Measurements from ENCODE around the gene DTX4.
A peak's percentile ranks its signal among the peaks of the same experiment; 100 is the strongest.
"Not testable (repeated sequence)": the region's sequence is repeated elsewhere in the genome, so short reads cannot be mapped to it uniquely, and the experiment has no call there.

Gene DTX4

GRCh38 chr11:59171508-59172322 is at the start of gene DTX4:
Gene DTX4 (plus strand): TSS chr11:59172132. CDS start chr11:59172596, 464 bp downstream.
- DNase-seq: peak; percentile 78

- peak; percentile 79 for DNase-seq
Measured at GRCh38 chr11:59135648-59136461, 36.1 kb upstream of the DTX4 start.

GRCh38 chr11:59136551-59136950 is 35.4 kb upstream of the DTX4 start:
- DNase-seq: not testable (repeated sequence)

- DNase-seq: no peak
Measured at GRCh38 chr11:59137190-59137589, 34.7 kb upstream of the DTX4 start.

DNA sequence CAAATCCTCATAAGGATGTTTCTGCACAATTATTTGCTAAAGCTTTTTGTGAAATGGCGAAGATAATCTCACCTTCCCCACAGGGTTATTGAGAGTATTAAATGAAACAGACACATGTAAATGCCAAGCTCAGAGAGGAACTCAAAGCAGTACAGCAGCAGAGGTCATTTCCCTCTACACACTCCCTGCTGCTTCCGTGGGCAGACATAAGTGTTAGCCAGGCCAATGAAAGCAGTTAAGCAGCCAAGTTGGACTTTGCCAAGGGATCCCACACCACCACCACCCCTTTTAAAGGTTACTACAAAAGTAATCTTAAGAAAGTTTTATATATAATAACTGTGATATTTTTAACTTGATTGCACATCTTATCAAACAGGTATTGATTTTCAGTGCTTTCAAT is 33.3 kb upstream of the DTX4 start:
- DNase-seq: no peak

DNA sequence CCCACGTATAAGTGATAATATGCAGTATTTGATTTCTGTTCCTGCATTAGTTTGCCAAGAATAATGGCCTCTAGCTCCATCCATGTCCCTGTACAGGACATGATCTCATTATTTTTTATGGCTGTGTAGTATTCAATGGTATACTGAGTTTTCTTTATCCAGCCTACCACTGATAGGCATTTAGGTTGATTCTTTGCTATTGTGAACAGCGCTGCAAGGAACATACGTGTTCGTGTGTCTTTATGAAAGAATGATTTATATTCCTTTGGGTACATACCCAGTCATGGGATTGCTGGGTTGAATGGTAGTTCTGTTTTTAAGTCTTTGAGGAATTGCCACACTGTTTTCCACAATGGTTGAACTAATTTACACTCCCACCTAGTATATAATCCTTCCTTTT is 30.7 kb upstream of the DTX4 start:
- DNase-seq: no peak

DNA sequence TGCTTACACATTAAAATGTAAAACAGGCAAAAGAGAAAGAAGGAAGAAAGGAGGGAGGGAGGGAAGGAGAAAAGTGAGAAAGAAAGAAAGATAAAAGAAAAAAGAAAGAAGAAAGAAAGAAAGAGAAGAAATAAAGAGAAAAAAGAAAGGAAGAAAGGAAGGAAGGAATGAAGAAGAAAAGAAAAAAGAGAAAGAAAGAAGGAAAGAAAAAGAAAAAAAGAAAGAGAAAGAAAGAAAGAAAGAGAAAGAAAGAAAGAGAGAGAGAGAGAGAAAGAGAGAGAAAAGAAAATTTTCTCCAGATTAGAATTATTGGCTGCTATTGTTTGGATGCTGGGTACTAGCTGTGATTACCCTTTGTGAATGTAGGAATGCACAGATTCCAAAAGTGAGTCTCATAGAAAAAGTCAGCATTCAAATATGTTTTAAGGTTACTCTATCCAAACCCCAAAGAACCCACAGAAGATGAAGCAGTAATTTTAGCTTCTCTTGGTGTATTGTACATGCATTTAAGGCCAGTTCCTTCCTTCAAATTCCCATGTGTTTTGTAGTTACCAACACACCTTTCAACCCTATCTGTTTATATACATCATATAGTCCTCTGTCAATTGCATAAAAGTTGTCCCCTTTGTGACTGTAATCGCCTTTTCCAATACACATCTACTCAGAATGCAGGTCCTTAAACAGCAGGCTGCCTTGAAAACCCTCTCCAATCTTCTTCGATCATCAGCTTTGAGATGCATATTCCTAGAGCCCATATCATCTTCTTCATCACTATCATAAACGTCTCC is 30.1 kb upstream of the DTX4 start:
- no peak for DNase-seq

GRCh38 chr11:59142530-59143507 is 29.1 kb upstream of the DTX4 start, which contains the start of gene FAM111A:
Gene FAM111A (plus strand): TSS chr11:59142856. CDS start chr11:59148873, 6,017 bp downstream.
- peak; percentile 70 for DNase-seq

DNA sequence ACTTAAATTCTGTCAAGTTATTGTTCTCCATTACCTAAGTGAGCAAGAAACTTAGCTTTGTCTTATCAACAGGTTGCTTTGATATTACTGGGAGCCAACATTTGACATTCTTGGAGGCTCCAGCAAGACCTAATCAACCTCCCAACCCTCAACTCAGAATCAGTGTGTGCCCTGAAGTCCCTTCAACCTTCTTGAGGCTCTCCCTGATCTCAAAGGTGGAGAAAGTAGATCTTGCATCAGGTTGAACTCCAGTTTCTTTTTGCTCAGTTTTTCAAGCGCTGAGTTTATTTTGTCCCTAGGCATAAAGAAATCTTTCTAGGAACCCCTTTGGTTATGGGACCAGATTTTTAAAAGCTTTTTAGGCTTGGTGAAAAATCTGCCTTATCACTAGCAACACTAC is 27.8 kb upstream of the DTX4 start:
- DNase-seq: no peak

DNA sequence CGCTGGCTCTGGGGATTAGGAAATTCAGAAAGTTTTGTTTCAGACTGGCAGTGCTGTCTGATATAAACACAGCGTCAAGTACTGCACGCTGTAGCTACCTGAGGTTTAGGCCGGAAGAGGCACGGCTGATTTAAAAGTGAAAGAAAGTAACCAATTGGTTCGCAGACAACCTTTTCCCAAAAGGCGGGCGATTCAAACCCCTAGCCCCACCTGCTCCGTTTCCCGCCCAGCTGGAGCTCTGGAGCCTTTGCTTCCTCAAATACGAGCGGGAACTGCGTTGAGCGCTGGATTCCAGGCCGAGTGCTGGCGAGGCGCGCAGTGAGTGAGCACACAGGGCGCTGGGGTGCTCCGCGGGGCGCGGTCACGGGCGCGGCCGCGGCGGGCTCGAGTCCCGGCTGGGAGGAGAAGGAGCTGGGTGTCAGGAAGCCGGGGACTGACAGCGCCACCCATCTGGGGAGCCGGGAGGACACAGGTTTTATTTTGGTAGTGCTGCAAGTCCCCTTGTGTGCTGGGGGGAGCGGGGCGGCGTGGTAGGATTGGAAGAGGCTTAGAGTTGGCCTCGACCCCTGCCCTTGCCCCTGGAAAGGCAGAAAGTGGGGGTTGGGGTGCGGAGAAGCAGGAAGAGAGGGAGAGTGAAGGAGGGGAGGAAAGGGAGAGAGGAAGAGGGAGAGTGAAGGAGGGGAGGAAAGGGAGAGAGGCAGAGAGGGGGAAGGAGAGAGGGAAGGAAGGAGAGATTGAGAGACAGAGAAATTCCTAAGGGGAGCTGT is 27.2 kb upstream of the DTX4 start:
- DNase-seq: peak; percentile 34

DNA sequence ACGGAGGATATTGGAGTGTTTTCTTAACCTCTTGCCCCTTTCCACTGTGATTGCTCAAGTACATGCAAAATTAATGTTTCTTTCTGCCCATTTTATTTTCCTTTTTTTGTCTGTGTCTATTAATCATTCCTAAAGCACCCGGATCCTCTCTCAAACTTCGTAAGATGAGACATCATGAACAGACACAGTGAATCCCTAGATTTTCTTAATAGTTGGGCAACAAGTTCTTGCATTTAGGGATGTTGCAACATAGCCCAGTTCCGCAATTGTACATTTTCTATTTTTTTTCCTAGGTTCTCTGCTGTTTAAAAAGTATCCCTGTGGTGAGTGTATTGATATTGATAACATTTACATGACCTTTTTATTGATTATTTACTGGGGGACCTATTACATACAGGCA is 26.4 kb upstream of the DTX4 start:
- no peak for DNase-seq

DNA sequence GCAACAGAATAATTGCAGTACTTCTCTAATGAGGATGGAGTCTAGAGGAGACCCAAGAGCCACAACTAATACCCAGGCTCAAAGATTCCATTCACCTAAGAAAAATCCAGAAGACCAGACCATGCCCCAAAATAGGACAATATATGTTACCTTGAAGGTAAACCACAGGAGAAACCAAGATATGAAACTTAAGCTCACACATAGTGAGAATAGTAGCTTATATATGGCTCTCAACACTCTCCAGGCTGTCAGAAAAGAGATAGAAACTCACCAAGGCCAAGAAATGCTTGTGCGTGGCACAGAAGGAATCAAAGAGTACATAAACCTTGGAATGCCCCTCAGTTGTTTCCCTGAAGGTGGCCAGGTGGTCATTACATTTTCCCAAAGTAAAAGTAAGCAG is 20.2 kb upstream of the DTX4 start:
- DNase-seq: no peak

GRCh38 chr11:59152312-59152951 is 19.5 kb upstream of the DTX4 start:
- no peak for DNase-seq

DNA sequence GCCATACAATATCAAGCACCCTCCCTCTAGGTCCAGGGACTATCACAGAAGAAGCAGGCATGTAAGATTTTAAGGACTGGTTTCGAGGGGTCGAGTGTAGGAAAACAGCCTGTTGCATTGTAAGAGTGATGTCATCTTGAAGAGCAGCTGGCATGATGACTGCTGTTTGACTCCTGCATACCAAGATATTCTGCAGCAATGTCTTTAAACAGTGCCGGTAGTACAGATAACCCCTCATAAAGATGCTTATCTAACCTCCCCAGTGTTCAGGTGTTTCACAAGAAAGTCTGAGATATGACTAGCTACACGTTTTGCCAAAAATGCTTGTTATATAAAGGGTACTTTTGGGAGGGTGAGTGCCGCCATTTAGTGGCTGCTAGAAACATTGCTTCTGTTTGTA is 17.3 kb upstream of the DTX4 start:
- DNase-seq: no peak

- no peak for DNase-seq
Measured at GRCh38 chr11:59157433-59157832, 14.5 kb upstream of the DTX4 start.

DNA sequence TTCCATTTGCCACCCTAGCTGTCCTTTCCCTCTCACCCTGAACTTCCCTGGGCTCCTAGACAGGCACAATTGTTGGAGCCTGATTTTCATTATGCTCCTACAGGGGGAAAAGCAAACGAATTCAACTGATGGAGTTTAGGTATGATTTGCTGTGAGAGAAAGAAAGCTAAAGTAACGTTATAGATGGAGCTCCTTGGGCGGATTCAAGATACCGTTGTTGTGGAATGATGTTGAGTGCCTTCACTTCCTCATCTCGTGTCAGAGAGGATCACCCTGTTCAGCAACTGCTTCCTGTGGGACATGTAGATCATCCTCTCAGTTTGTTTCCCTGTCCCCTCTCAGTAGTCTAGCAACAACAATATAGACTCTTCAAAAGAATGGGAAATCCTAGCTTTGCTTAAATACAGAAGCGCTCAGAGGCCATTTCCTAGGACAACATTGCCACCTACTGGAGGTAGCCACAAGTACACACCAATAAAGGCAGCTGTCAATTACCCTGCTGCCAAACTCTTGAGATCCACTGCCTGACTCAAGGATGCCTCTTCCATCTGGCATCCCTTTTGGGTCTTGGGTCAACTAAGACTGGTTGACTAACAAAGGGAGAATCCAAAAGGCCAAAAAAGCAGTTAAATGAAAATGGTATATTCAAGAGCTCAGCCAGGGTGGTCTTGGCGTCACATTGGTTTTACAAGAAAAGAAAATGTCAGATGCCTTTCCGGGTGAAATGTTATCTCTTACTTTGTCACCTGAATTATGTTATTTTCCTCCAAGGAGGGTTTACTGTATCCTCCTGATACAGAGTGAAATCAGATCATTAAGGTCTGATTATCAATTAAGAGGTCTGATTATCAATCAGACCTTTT is 13.5 kb upstream of the DTX4 start:
- no peak for DNase-seq

- no peak for DNase-seq
Measured at GRCh38 chr11:59164028-59164427, 7.9 kb upstream of the DTX4 start.

- DNase-seq: no peak
Measured at GRCh38 chr11:59172345-59173079, 580 bp downstream of the DTX4 start.

Measured in activated CD4-positive, alpha-beta T cell treated with anti-CD3 and anti-CD28 coated beads for 1 hour (primary cell).